HEK293 (cell line): ENCODE measurements around the gene ZNF618.

ENCODE experiments used
- CTCF ChIA-PET: fragments of 350-600 bp; formaldehyde crosslinking; extraction: SDS; loops from one replicate; lab custom pipeline; 2021; ENCODE audit warnings: antibody characterized with exemption; lab: Yijun Ruan, JAX
- POLR2A ChIA-PET: fragments of 300-600 bp; formaldehyde crosslinking; extraction: SDS; loops from one replicate; lab custom pipeline; 2020; ENCODE audit warnings: antibody characterized with exemption, inconsistent platforms; lab: Yijun Ruan, JAX
- H3K27ac ChIP-seq: fragments of 200-500 bp; sonication (Bioruptor generic); 2 replicates; pipeline ENCODE4 v1.5.1; 2014; ENCODE audit warnings: low read depth, low read length, control low read depth, inconsistent platforms; ENCODE audit errors: extremely low read depth
- H3K36me3 ChIP-seq, 2 experiments: fragments of 200-500 bp in 1 of 2; sonication (Bioruptor generic) in 1 of 2; 1 replicate in 1 of 2; 2 replicates in 1 of 2; pipeline ENCODE4 v1.5.1; 2014 to 2017; ENCODE audit warnings: inconsistent platforms in 2 of 2, low read length in 2 of 2; ENCODE audit not compliant: control insufficient read depth in 2 of 2, insufficient read depth in 1 of 2
- H3K4me1 ChIP-seq: fragments of 200-500 bp; sonication (Bioruptor generic); 2 replicates; pipeline ENCODE4 v1.5.1; 2014; ENCODE audit warnings: mild to moderate bottlenecking, low read length, inconsistent platforms; ENCODE audit not compliant: control insufficient read depth, insufficient read depth
- H3K4me3 ChIP-seq: 2 replicates; pipeline ENCODE4 v1.5.1; 2011; ENCODE audit warnings: low read depth, mild to moderate bottlenecking, control low read depth, low read length, moderate library complexity
- H3K9me3 ChIP-seq: fragments of 200-500 bp; sonication (Bioruptor generic); 2 replicates; pipeline ENCODE4 v1.5.1; 2014; ENCODE audit warnings: low read depth, low read length, inconsistent platforms; ENCODE audit not compliant: control insufficient read depth, insufficient read depth
- BCL11A ChIP-seq: fragments of 450-650 bp; formaldehyde crosslinking; IDR thresholded peaks from 2 replicates; pipeline ENCODE4 v1.5.1; 2016; ENCODE audit warnings: low read depth, missing biosample characterization, missing genetic modification characterization
- IKZF3 ChIP-seq: fragments of 450-650 bp; IDR thresholded peaks from 2 replicates; pipeline ENCODE4 v1.5.0; 2018; ENCODE audit warnings: missing biosample characterization, mild to moderate bottlenecking, missing genetic modification characterization, moderate library complexity
- PRDM10 ChIP-seq: fragments of 450-650 bp; formaldehyde crosslinking; IDR thresholded peaks from 2 replicates; pipeline ENCODE4 v1.5.1; 2016; ENCODE audit warnings: missing biosample characterization, missing genetic modification characterization
- SALL2 ChIP-seq: fragments of 450-650 bp; formaldehyde crosslinking; IDR thresholded peaks from 2 replicates; pipeline ENCODE4 v1.5.0; 2017; ENCODE audit warnings: missing biosample characterization, mild to moderate bottlenecking, missing genetic modification characterization, borderline replicate concordance
- YY2 ChIP-seq: fragments of 450-650 bp; formaldehyde crosslinking; IDR thresholded peaks from 2 replicates; pipeline ENCODE4 v1.5.1; 2016; ENCODE audit warnings: missing biosample characterization, missing genetic modification characterization
- ZBTB1 ChIP-seq: fragments of 450-650 bp; formaldehyde crosslinking; IDR thresholded peaks from 2 replicates; pipeline ENCODE4 v1.5.1; 2016; ENCODE audit warnings: missing biosample characterization, missing genetic modification characterization
- ZBTB20 ChIP-seq: fragments of 450-650 bp; formaldehyde crosslinking; IDR thresholded peaks from 2 replicates; pipeline ENCODE4 v1.5.1; 2016; ENCODE audit warnings: missing biosample characterization, missing genetic modification characterization
- ZBTB8A ChIP-seq: fragments of 450-650 bp; formaldehyde crosslinking; IDR thresholded peaks from 2 replicates; pipeline ENCODE4 v1.5.1; 2016; ENCODE audit warnings: missing biosample characterization, missing genetic modification characterization
- ZIC2 ChIP-seq: fragments of 450-650 bp; formaldehyde crosslinking; IDR thresholded peaks from 2 replicates; pipeline ENCODE4 v1.5.1; 2016; ENCODE audit warnings: missing biosample characterization, missing genetic modification characterization
- ZNF114 ChIP-seq: fragments of 450-650 bp; formaldehyde crosslinking; IDR thresholded peaks from 2 replicates; pipeline ENCODE4 v1.5.0; 2017; ENCODE audit warnings: missing biosample characterization, missing genetic modification characterization
- ZNF2 ChIP-seq: fragments of 450-650 bp; formaldehyde crosslinking; IDR thresholded peaks from 2 replicates; pipeline ENCODE4 v1.5.1; 2016; ENCODE audit warnings: missing biosample characterization, missing genetic modification characterization
- ZNF202 ChIP-seq: fragments of 450-650 bp; formaldehyde crosslinking; IDR thresholded peaks from 2 replicates; pipeline ENCODE4 v1.5.1; 2016; ENCODE audit warnings: missing biosample characterization, missing genetic modification characterization, borderline replicate concordance
- ZNF23 ChIP-seq: fragments of 450-650 bp; formaldehyde crosslinking; IDR thresholded peaks from 2 replicates; pipeline ENCODE4 v1.5.1; 2016; ENCODE audit warnings: missing biosample characterization, missing genetic modification characterization, borderline replicate concordance
- ZNF280D ChIP-seq: fragments of 450-650 bp; formaldehyde crosslinking; IDR thresholded peaks from 2 replicates; pipeline ENCODE4 v1.5.1; 2016; ENCODE audit warnings: missing biosample characterization, missing genetic modification characterization
- ZNF335 ChIP-seq: fragments of 450-650 bp; formaldehyde crosslinking; conservative IDR thresholded peaks from 2 replicates; pipeline ENCODE4 v1.5.1; 2016; ENCODE audit warnings: missing biosample characterization, missing genetic modification characterization
- ZNF394 ChIP-seq: fragments of 450-650 bp; formaldehyde crosslinking; IDR thresholded peaks from 2 replicates; pipeline ENCODE4 v1.5.1; 2016; ENCODE audit warnings: missing biosample characterization, missing genetic modification characterization, mild to moderate bottlenecking, moderate library complexity, borderline replicate concordance
- ZNF521 ChIP-seq: fragments of 450-650 bp; formaldehyde crosslinking; IDR thresholded peaks from 2 replicates; pipeline ENCODE4 v1.5.1; 2017; ENCODE audit warnings: missing biosample characterization, mild to moderate bottlenecking, missing genetic modification characterization
- ZNF544 ChIP-seq: fragments of 450-650 bp; formaldehyde crosslinking; IDR thresholded peaks from 2 replicates; pipeline ENCODE4 v1.5.0; 2017; ENCODE audit warnings: missing biosample characterization, missing genetic modification characterization
- ZNF555 ChIP-seq: fragments of 450-650 bp; formaldehyde crosslinking; conservative IDR thresholded peaks from 2 replicates; pipeline ENCODE4 v1.5.1; 2017; ENCODE audit warnings: missing biosample characterization, mild to moderate bottlenecking, missing genetic modification characterization, inconsistent platforms
- ZNF658 ChIP-seq: fragments of 450-650 bp; formaldehyde crosslinking; IDR thresholded peaks from 2 replicates; pipeline ENCODE4; 2016; ENCODE audit warnings: missing biosample characterization, missing genetic modification characterization
- ZNF777 ChIP-seq: fragments of 450-650 bp; formaldehyde crosslinking; IDR thresholded peaks from 2 replicates; pipeline ENCODE4 v1.5.1; 2017; ENCODE audit warnings: missing biosample characterization, missing genetic modification characterization, borderline replicate concordance
- ZNF843 ChIP-seq: fragments of 450-650 bp; formaldehyde crosslinking; IDR thresholded peaks from 2 replicates; pipeline ENCODE4 v1.5.1; 2016; ENCODE audit warnings: missing biosample characterization, missing genetic modification characterization
- ZSCAN18 ChIP-seq: fragments of 450-650 bp; formaldehyde crosslinking; IDR thresholded peaks from 2 replicates; pipeline ENCODE4 v1.5.1; 2016; ENCODE audit warnings: missing biosample characterization, missing genetic modification characterization

Gene ZNF618

DNA sequence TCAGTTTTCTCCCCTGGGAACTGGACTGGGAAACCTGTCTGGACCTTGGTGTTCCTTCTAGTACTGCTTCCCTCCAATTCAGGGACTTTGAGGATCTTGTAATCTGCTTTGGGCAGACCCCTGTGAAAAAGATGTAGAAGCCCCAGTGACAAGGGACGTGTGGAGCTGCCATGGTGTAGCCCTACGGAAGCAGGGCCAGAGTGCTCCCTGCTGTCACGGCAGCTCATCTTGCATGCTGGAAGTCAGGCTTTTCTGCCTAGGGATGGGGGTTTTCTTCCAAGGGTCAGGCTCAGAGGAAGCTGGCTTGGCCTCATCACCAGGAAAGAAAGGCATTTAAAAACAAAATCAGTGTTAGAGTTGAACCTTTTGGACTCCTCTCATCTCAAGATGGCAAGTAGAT lies 115.6 kb downstream of the ZNF618 start (continued):
- no peak for TF ChIP-seq ZNF394 (tag by site-specific recombination)
- no peak for TF ChIP-seq ZNF114 (tag by site-specific recombination)
- TF ChIP-seq ZNF202 (tag by site-specific recombination): no peak
- TF ChIP-seq, all 188 proteins: peak for 0

GRCh38 chr9:113992276-113992951 lies 116.3 kb downstream of the ZNF618 start:
- POLR2A ChIA-PET: no interaction called here
- CTCF ChIA-PET: interaction anchor here (1.7 kb wide), 1 partner anchor 29 kb away, joined by 4 read pairs; no protein-coding TSS in a partner anchor

DNA sequence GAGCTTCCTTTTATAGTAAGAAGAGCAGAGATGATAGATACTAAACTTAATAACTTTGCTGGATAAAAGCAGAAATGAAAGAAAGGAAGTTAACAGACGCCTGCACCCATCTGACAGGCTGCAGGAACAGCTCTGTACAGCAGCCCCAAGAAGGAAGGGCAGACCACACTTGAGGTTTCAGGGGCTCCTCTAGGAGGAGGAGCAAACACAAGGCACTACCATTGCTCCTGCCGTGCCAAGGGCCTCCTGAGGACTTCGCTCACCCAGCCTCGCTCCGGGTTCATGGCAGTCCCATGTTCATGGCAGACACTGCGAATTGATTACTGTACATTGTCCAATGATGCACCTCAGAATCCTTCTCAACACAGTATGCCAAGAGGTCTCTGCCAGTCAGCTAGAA lies 116.9 kb downstream of the ZNF618 start:
- H3K4me1 ChIP-seq: no peaks in the 10 kb centered on the region
- peaks cover 0 to 16% of the 10 kb centered on the region in 2 experiments; a peak in 1 of 3 replicates for H3K36me3 ChIP-seq
- H3K9me3 ChIP-seq: no peaks in the 10 kb centered on the region
- no peak overlapping the region for H3K4me3 ChIP-seq
- POLR2A ChIA-PET: no interaction called here
- H3K27ac ChIP-seq: no peak overlapping the region
- CTCF ChIA-PET: interaction anchor here (1.7 kb wide), 1 partner anchor 30 kb away, joined by 4 read pairs; no protein-coding TSS in a partner anchor
- TF ChIP-seq ZNF280D (tag by site-specific recombination) (no peak), ZNF23 (no peak), ZIC2 (no peak), ZBTB20 (tag by site-specific recombination) (no peak), ZNF555 (tag by site-specific recombination) (no peak), ZNF521 (tag by site-specific recombination) (no peak), IKZF3 (tag by site-specific recombination) (no peak), ZBTB8A (tag by site-specific recombination) (no peak), BCL11A (tag by site-specific recombination) (no peak), ZNF114 (tag by site-specific recombination) (no peak)

More at GRCh38 chr9:113992276-113992951, 116.3 kb downstream of the ZNF618 start:
- Histone ChIP-seq H3K36me3 (peaks cover 0 to 16% of the 10 kb centered on the region in 2 experiments; a peak in 1 of 3 replicates), H3K4me3 (no peak overlapping the region), H3K9me3 (no peaks in the 10 kb centered on the region), H3K4me1 (no peaks in the 10 kb centered on the region), H3K27ac (no peak overlapping the region)
- TF ChIP-seq PRDM10 (tag by site-specific recombination): no peak
- no peak for TF ChIP-seq ZNF777
- no peak for TF ChIP-seq YY2
- no peak for TF ChIP-seq ZSCAN18 (tag by site-specific recombination)
- no peak for TF ChIP-seq ZNF335
- TF ChIP-seq ZNF658 (tag by site-specific recombination): no peak
- no peak for TF ChIP-seq SALL2 (tag by site-specific recombination)
- TF ChIP-seq BCL11A (tag by site-specific recombination): no peak
- no peak for TF ChIP-seq ZNF544 (tag by site-specific recombination)
- no peak for TF ChIP-seq ZBTB1 (tag by site-specific recombination)
- TF ChIP-seq ZNF2 (tag by site-specific recombination): no peak
- TF ChIP-seq ZNF843 (tag by site-specific recombination): no peak
